Glomerular visceral epithelial cell (primary cell): Measurements from ENCODE around the gene TMEM127.

Experiments used
- DNase-seq: peaks from one replicate; pipeline ENCODE4 v3.0.0-alpha.2; 2016; ENCODE audit errors: extremely low spot score

Gene TMEM127

DNA sequence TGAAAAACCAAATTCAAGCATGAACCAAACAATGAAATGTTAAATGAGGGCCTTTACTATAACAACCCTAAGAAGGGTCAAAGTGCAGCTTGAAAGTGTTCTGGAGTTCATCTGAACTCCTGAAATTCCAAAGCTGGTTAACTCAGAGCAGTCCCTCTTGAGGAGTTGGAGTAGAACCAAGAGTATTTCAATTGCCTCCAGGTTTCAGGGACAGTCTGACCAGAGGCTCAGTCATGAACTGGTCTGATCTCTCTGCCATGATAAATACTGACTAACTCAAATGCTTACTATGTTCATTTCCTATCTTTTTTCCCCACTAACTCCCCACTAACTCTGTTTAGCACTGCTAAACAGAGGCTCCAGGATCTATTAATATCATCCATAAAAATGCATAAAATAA is 59.9 kb downstream of the TMEM127 start:
- DNase-seq: no peak

DNA sequence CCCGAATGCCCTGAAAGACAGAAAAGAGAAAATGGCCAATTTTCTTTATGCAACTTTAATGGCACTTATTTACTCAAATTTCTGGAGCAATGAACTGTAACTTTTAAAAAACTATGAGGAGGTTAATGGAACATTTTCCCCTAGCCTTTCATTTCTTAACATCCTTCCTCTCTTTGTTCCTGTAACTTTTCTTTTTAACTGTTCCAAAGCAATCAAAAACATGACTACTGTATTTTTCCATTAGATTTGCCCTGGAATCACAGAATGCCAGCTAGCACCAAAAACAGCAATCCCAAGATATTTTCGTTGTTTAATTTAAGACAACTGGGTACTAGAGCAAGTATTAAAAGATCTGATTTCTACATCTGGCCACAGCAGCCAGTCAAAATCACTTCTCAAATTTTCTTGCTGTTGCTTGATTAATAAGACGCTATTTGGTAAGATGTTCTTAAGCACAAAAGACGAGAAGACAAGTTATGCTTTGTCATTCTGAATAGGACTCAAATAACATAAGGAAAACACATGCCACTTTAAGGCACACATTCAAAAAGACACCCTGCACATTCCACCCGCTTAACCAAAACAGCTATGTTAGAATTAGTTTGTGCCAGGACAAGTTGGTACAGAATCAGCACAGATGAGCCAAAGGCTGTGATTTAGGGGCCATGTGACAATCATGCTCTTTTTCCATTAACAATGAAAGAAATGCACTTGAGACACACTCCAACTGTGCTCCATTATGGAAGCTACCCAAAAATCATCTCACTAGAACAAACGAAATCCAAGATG is 60.8 kb downstream of the TMEM127 start:
- DNase-seq: no peak

DNA sequence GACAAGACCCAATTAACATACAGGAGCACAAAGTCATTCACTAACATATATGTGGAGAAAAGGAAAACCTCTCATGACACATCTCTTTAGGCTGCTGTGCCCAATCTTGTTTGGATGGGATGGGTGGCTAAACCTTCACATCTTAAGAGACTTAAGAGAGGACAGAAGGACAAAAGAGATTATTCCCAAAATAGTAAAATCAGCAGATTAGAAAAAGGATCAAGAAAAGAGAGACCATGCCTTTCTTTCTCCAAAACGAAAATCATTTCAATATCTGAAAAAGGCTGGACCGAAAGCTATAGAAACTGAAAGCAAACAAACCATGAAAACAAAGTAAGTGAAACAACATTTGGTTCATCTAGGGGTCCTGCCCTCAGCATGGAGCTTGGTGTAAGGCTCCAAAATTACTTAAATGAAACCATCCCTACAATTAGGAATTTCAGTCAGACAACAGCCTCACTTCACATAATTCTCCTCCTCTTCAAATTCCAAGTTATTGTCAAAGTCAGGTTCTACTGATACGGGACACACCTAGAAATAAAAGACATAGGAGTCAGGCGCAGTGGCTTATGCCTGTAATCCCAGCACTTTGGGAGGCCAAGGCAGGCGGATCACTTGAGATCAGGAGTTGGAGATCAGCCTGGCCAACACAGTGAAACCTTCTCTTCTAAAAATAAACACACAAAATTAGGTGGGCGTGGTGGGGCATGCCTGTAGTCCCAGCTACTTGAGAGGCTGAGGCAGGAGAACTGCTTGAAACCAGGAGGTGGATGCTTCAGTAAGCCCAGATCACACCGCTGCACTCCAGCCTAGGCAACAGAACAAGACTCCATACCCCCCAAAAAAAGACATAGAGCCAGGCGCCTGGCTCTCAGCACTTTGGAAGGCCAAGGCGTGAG is 62.4 kb downstream of the TMEM127 start:
- no peak for DNase-seq

DNA sequence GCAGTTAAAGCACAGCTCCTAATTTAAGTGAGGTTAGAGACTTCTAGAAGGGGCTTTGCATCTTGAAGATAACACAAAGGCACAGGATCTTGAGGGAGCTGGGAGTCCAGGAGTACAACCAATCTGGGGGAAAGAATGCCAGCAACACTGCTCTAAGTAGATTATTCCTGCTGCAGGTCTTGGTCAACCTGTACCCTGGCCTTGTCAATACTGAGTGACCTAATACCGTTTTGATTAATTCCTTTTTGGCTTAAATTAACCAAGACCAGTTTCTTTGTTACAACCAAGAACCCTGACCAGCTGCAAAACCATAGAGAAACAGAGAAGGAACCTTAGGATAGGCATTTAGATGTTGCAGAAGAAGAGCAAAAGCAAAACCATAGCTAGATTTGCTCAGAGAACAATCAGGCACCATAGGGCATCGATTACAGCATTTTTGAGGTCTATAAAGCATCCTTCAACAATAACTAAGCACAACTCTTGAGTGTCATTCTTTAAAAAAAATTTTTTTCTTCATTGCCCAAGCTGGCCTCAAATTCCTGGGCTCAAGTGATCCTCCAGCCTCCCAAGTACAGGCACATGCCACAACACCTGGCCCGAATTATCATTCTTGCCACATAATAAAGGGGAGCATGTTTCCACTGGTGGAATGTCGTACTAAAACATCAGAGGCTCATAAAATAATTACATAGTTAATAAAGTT is 63.5 kb downstream of the TMEM127 start:
- no peak for DNase-seq

DNA sequence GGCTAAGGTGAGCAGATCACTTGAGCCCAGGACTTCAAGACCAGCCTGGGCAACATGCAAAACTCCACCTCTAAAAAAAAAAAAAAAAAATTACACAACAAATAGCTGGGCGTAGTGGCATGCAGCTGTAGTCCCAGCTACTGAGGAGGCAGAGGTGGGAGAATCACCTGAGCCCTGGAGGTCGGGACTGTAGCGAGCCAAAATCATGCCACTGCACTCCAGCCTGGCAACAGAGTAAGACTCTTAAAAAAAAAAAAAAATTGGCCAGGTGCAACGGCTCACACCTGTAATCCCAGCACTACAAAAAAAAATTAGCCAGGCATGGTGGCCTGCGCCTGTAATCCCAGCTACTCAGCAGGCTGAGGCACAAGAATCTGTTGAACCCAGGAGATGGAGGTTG is 64.5 kb downstream of the TMEM127 start:
- no peak for DNase-seq

DNA sequence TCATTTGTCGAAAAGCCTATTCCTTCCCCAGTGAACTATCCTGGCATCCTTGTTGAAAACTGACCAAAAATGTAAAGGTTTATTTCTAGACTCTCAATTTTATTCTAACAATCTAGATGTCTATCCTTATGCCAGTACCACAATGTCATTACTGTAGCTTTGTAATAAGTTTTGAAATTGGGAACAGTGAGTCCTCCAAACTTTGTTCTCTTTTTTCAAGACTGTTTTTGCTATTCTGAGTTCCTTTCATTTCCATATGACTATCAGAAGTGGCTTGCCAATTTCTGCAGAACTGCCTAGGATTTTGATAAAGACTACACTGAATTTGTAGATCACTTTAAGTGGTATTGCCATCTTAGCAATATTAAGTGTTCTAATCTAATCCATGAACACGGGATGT is 66.9 kb downstream of the TMEM127 start:
- DNase-seq: no peak
